Gastroesophageal sphincter (tissue), 4 donors: ENCODE measurements around the gene USP6NL. TPM values are rescaled to one million over a fixed set of nuclear protein-coding genes. Genes with fewer than 3 reads are reported as not detected.

ENCODE experiments used
- ATAC-seq: fragments of 150-250 bp; one replicate; pipeline ENCODE4 v1.9.1; 2016; ENCODE audit warnings: mild to moderate bottlenecking, moderate library complexity
- H3K27ac ChIP-seq, 4 donors: fragments of 200-600 bp; sonication (generic) in 3 of 4; 1 replicate in 3 of 4; 2 replicates in 1 of 4; pipeline ENCODE4 v1.5.1; 2016 to 2019
- H3K27me3 ChIP-seq: fragments of 200-600 bp; sonication (generic); one replicate; pipeline ENCODE4 v1.5.1; 2019
- H3K36me3 ChIP-seq, 2 donors: fragments of 200-600 bp; sonication (generic); one replicate each; pipeline ENCODE4 v1.5.1; 2019; ENCODE audit warnings: control low read depth in 1 of 2
- H3K4me1 ChIP-seq, 3 donors: fragments of 200-600 bp; sonication (generic); 1 replicate in 2 of 3; 2 replicates in 1 of 3; pipeline ENCODE4 v1.5.1; 2016 to 2019; ENCODE audit warnings: control low read depth in 2 of 3
- H3K4me3 ChIP-seq, 2 donors: fragments of 200-600 bp; sonication (generic); one replicate each; pipeline ENCODE4 v1.5.1; 2019; ENCODE audit warnings: mild to moderate bottlenecking in 1 of 2, moderate library complexity in 1 of 2
- H3K9me3 ChIP-seq, 3 donors: fragments of 200-600 bp; sonication (generic); one replicate each; pipeline ENCODE4 v1.5.1; 2017 to 2019; ENCODE audit warnings: control low read depth in 2 of 3
- EP300 ChIP-seq: sonication (generic); formaldehyde crosslinking; IDR thresholded peaks from one replicate; pipeline ENCODE4 v1.6.1; 2017; ENCODE audit warnings: antibody characterized with exemption, mild to moderate bottlenecking
- POLR2A ChIP-seq, 2 donors: fragments of 450-650 bp; IDR thresholded peaks; one replicate each; pipeline ENCODE4 v1.6.1; 2017; ENCODE audit warnings: antibody characterized with exemption in 2 of 2, mild to moderate bottlenecking in 2 of 2, moderate library complexity in 1 of 2
- POLR2AphosphoS5 ChIP-seq: sonication (generic); formaldehyde crosslinking; IDR thresholded peaks from one replicate; pipeline ENCODE4 v1.6.1; 2017; ENCODE audit warnings: antibody characterized with exemption
- WGBS, 2 donors: methylation state at CpG; one replicate each; pipeline ENCODE4 v1.1.5; 2018; ENCODE audit warnings: low coverage in 1 of 2; 5-methylcytosine and 5-hydroxymethylcytosine counted together
- total RNA-seq, 4 donors: library from RNA; depleted of rRNA; stranded (reverse); fragments of >200 nt; gene quantifications; one replicate each; pipeline ENCODE4 v1.1.0, GENCODE V29; 2016
- TF ChIP-seq, protein P1 (sequence below), 4 experiments: fragments of 200-600 bp in 2 of 4; fragments of 450-650 bp in 2 of 4; sonication (generic) in 1 of 4; IDR thresholded peaks; one replicate each; pipeline ENCODE4 v1.5.1; 2017 to 2019; ENCODE audit warnings: antibody characterized with exemption in 4 of 4, mild to moderate bottlenecking in 2 of 4, moderate library complexity in 2 of 4

Gene USP6NL
- total RNA-seq, 4 donors from 2014 or later = 9.0 to 14.7 (median 12.5) TPM

DNA sequence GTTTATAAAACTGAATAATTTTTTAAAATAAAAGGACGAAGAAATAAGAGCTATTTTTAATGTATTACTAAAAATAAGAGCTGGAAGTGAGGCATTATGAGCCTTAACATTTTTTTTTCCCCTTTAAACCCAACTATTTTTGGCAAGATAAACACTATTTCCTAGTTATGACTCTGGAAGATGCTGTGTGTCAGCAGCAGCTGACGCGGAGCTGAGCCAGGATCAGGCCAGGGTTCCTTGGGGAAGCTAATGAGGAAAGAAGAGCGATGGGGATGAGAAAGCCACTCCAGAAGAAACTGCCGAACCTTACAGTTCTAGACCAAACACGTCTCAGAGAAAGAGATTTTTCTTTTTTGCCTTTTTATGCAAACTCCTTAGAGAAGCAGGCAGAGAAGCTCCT lies 85.9 kb downstream of the USP6NL start:
- ATAC-seq = peak; percentile 77
- H3K27me3 ChIP-seq = no peaks in the 10 kb centered on the region
- peak; percentile 73 for TF ChIP-seq POLR2AphosphoS5
- no peak for TF ChIP-seq POLR2A (IDR thresholded peaks at IDR 0.05)
- TF ChIP-seq, protein P1, sequence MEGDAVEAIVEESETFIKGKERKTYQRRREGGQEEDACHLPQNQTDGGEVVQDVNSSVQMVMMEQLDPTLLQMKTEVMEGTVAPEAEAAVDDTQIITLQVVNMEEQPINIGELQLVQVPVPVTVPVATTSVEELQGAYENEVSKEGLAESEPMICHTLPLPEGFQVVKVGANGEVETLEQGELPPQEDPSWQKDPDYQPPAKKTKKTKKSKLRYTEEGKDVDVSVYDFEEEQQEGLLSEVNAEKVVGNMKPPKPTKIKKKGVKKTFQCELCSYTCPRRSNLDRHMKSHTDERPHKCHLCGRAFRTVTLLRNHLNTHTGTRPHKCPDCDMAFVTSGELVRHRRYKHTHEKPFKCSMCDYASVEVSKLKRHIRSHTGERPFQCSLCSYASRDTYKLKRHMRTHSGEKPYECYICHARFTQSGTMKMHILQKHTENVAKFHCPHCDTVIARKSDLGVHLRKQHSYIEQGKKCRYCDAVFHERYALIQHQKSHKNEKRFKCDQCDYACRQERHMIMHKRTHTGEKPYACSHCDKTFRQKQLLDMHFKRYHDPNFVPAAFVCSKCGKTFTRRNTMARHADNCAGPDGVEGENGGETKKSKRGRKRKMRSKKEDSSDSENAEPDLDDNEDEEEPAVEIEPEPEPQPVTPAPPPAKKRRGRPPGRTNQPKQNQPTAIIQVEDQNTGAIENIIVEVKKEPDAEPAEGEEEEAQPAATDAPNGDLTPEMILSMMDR (IDR thresholded peaks at IDR 0.05) = no peak
- no peak for TF ChIP-seq EP300
- H3K27ac ChIP-seq = peak overlapping the region in 2 of 4 donors; percentile 6 to 38
- 20 to 69% methylated on average over 3 to 6 of the region's 6 CpGs for WGBS, 2 donors
- H3K9me3 ChIP-seq = no peaks in the 10 kb centered on the region
- H3K4me1 ChIP-seq = peaks cover 0 to 30% (median 0%) of the 10 kb centered on the region in 3 donors
- no peaks in the 10 kb centered on the region for H3K36me3 ChIP-seq
- H3K4me3 ChIP-seq = no peak overlapping the region

DNA sequence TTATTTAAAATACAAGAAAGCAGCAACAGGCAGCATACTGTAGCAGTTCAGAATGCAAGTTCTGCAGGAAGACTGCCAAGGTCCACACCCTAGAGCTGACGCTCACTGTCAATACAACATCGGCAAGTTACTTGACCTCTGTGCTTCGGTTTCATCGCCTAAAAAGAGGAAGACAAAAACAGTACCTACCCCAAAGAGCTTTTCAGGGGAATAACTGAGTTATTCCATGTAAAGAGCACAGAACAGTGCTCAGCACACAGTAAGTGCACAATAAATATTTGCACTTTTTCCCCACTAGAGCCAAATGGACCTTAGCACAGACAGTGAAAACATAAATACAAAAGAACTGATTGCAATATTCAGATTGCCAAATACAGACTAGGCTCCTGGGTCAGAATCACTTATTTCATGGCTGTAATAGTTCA lies 88.6 kb downstream of the USP6NL start:
- ATAC-seq = no peak
- Histone ChIP-seq H3K27me3 (no peaks in the 10 kb centered on the region), H3K27ac (no peak overlapping the region), H3K4me1 (peaks cover 0 to 15% (median 0%) of the 10 kb centered on the region in 3 donors), H3K9me3 (no peaks in the 10 kb centered on the region), H3K4me3 (no peak overlapping the region), H3K36me3 (peaks cover 0 to 4% of the 10 kb centered on the region in 2 donors)
- 72% methylated on average over 4 of the region's 4 CpGs; no CpG with 5 or more reads in 1 of the 2 donors for WGBS, 2 donors
- TF ChIP-seq, protein P1 (IDR thresholded peaks at IDR 0.05) = no peak
- TF ChIP-seq POLR2AphosphoS5 (no peak), EP300 (no peak), POLR2A (IDR thresholded peaks at IDR 0.05) (no peak)

DNA sequence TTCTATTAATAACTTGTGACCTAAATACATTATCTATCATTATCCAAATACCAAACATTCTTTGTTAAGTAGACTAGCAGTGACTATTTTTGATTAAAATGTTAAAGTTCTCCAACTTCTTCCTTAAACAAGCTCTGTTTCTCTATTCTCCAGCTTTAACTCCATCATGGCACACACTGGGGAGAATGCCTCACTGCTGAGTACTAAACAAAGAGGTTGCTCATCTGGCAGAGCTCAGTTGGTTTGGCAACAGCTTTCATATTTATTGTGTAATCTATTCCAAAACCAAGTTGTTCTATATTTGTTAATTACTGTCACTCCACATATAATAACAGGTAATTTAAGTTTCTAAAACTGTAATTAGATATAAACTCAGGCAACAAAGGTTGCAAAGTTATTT lies 89.6 kb downstream of the USP6NL start:
- TF ChIP-seq POLR2A (IDR thresholded peaks at IDR 0.05) (no peak), POLR2AphosphoS5 (no peak), EP300 (no peak)
- TF ChIP-seq, protein P1 (IDR thresholded peaks at IDR 0.05) = no peak
- ATAC-seq = no peak

DNA sequence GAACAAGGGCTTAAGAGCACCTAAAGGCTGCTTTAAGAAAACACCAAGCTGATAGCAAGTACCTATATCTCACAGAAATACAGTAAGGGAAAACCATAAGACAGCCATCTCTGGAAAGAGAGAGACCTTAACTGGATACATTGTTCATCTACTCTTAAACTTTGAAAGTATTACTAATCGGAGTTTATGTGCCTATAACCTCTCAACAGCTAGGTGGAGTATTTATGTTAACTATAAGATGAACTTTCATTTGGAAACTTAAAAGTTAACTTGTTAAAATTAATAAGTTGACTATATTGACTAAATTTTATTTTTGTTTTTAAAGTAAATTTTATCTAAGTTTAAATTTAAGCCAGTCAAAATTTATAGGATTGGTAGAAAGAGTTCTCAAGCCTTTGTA lies 90.6 kb downstream of the USP6NL start:
- WGBS, 2 donors = 82 to 92% methylated on average over 1 of the region's 1 CpG
- TF ChIP-seq, protein P1 (IDR thresholded peaks at IDR 0.05) = no peak
- TF ChIP-seq POLR2A (IDR thresholded peaks at IDR 0.05) = no peak
- TF ChIP-seq POLR2AphosphoS5 = no peak
- no peak for TF ChIP-seq EP300
- no peak for ATAC-seq
- Histone ChIP-seq H3K36me3 (peaks cover 0 to 4% of the 10 kb centered on the region in 2 donors), H3K27me3 (no peaks in the 10 kb centered on the region), H3K9me3 (no peaks in the 10 kb centered on the region), H3K4me1 (peaks cover 0 to 19% (median 0%) of the 10 kb centered on the region in 3 donors), H3K27ac (no peak overlapping the region), H3K4me3 (no peak overlapping the region)

More for the DNA sequence above, 89.6 kb downstream of the USP6NL start:
- Histone ChIP-seq H3K9me3 (no peaks in the 10 kb centered on the region), H3K4me1 (peaks cover 0 to 15% (median 0%) of the 10 kb centered on the region in 3 donors), H3K27ac (no peak overlapping the region), H3K27me3 (no peaks in the 10 kb centered on the region), H3K4me3 (no peak overlapping the region), H3K36me3 (peaks cover 0 to 4% of the 10 kb centered on the region in 2 donors)

DNA sequence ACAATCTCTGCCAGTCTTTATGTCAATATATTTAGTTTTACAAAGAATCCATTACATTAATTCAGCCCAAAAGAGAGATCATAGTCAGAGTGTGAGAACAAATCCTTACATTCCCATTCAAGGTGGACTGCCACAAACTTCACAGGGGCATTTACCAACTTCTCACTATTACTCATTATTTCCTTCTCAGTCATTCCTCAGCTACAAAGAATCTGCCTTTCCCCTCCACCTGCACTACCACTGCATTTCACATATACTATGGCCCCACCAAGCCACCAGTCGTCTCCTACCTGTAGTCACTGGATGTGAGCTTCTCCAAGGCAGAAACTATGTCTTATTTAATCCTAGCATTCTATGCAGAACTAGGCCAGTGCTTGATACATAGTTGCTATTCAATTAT lies 94.3 kb downstream of the USP6NL start:
- TF ChIP-seq POLR2AphosphoS5 = no peak
- TF ChIP-seq, protein P1 (IDR thresholded peaks at IDR 0.05) = no peak
- TF ChIP-seq EP300 = no peak
- TF ChIP-seq POLR2A (IDR thresholded peaks at IDR 0.05) = no peak
- WGBS, 2 donors = 44 to 83% methylated on average over 1 of the region's 1 CpG
- Histone ChIP-seq H3K9me3 (no peaks in the 10 kb centered on the region), H3K4me1 (peaks cover 0 to 14% (median 0%) of the 10 kb centered on the region in 3 donors), H3K4me3 (no peak overlapping the region), H3K36me3 (peaks cover 0 to 4% of the 10 kb centered on the region in 2 donors), H3K27ac (no peak overlapping the region), H3K27me3 (no peaks in the 10 kb centered on the region)
- ATAC-seq = no peak
